OCI-LY1 (cell line): ENCODE results near the gene COL23A1.

Experiments used
- H2AFZ ChIP-seq: fragments of 200-600 bp; sonication (generic), shearing (Covaris generic); 2 replicates; pipeline ENCODE4 v1.6.0; 2014; ENCODE audit warnings: antibody characterized with exemption, mild to moderate bottlenecking, low read length
- H3F3A ChIP-seq: fragments of 200-600 bp; sonication (generic), shearing (Covaris generic); 2 replicates; pipeline ENCODE4 v1.6.0; 2014; ENCODE audit warnings: mild to moderate bottlenecking, antibody characterized with exemption, low read length, moderate library complexity; ENCODE audit not compliant: insufficient read depth
- H3K27ac ChIP-seq: fragments of 200-600 bp; sonication (generic); 2 replicates; pipeline ENCODE4 v1.5.1; 2014; ENCODE audit warnings: low read length, mixed run types, mild to moderate bottlenecking, low read depth; ENCODE audit not compliant: poor library complexity, severe bottlenecking
- H3K27me3 ChIP-seq: fragments of 200-600 bp; sonication (generic); 2 replicates; pipeline ENCODE4 v1.6.0; 2014; ENCODE audit warnings: antibody characterized with exemption, mild to moderate bottlenecking, low read length, moderate library complexity; ENCODE audit not compliant: insufficient read depth
- H3K36me3 ChIP-seq: fragments of 200-600 bp; sonication (generic); 2 replicates; pipeline ENCODE4 v1.6.1; 2014; ENCODE audit warnings: mild to moderate bottlenecking, antibody characterized with exemption, low read length, moderate library complexity, mixed read lengths; ENCODE audit not compliant: insufficient read depth
- H3K4me1 ChIP-seq: fragments of 200-600 bp; sonication (generic); 2 replicates; pipeline ENCODE4 v1.5.1; 2014; ENCODE audit warnings: mild to moderate bottlenecking, low read length, moderate library complexity; ENCODE audit not compliant: insufficient read depth, severe bottlenecking
- H3K4me2 ChIP-seq: fragments of 200-600 bp; sonication (generic), shearing (Covaris generic); 2 replicates; pipeline ENCODE4 v1.6.1; 2014; ENCODE audit warnings: low read length
- H3K4me3 ChIP-seq: fragments of 200-600 bp; sonication (generic); 2 replicates; pipeline ENCODE4 v1.5.1; 2014; ENCODE audit warnings: low read length, low read depth, mild to moderate bottlenecking, mixed read lengths; ENCODE audit not compliant: poor library complexity, severe bottlenecking
- H3K79me2 ChIP-seq: fragments of 200-600 bp; shearing (Covaris generic); 2 replicates; pipeline ENCODE4 v1.6.1; 2016; ENCODE audit warnings: mixed run types, low read length, mixed read lengths; ENCODE audit not compliant: insufficient read depth
- H3K9ac ChIP-seq: fragments of 200-600 bp; sonication (generic), shearing (Covaris generic); 2 replicates; pipeline ENCODE4 v1.6.1; 2014; ENCODE audit warnings: mild to moderate bottlenecking, low read length, mixed read lengths
- H3K9me2 ChIP-seq: fragments of 200-600 bp; sonication (generic), shearing (Covaris generic); 2 replicates; pipeline ENCODE4 v1.6.1; 2014; ENCODE audit warnings: low read depth, mild to moderate bottlenecking, low read length, mixed read lengths
- H3K9me3 ChIP-seq: fragments of 200-600 bp; shearing (Covaris generic); 2 replicates; pipeline ENCODE4 v1.6.1; 2014; ENCODE audit warnings: low read length, mixed read lengths
- H4K20me1 ChIP-seq: fragments of 200-600 bp; sonication (generic), shearing (Covaris generic); 2 replicates; pipeline ENCODE4 v1.6.0; 2016; ENCODE audit warnings: mild to moderate bottlenecking, low read length; ENCODE audit not compliant: insufficient read depth
- CTCF ChIP-seq: fragments of 200-600 bp; sonication (generic), shearing (Covaris generic); IDR thresholded peaks from 2 replicates; pipeline ENCODE4 v1.5.1; 2017; ENCODE audit warnings: mild to moderate bottlenecking, antibody characterized with exemption, low read length, moderate library complexity, mixed read lengths
- EZH2 ChIP-seq: fragments of 200-600 bp; sonication (generic), shearing (Covaris generic); IDR thresholded peaks from 2 replicates; pipeline ENCODE4 v1.8.0; 2017; ENCODE audit warnings: borderline replicate concordance, mixed run types, mild to moderate bottlenecking, antibody characterized with exemption, low read length, moderate library complexity, mixed read lengths

COL23A1 gene

DNA sequence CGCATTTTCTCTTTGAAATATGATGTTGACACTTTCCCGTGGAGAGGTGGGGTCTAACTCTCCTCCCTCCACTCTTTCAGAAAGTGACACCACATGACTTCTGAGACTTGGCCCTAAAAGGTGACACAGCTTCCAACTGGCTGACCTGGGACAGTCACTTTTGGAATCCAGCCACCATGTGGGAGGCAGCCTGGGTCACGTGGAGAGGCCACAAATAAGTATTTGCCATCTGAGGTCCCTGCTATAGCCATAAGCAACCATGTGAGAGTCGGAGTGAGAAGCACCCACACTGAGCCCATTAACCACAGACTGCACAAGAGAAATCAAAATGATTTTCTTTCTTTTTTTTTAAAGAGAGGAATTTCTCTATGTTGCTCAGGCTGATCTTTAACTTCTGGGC, 353.5 kb downstream of the COL23A1 start:
- no peak overlapping the region for H3K4me2 ChIP-seq
- no peaks in the 10 kb centered on the region for H3K9me2 ChIP-seq
- no peak overlapping the region for H3K9ac ChIP-seq
- H3K27ac ChIP-seq = no peak overlapping the region
- no peaks in the 10 kb centered on the region for H3K9me3 ChIP-seq
- peaks cover 26% of the 10 kb centered on the region for H3K4me1 ChIP-seq
- H3K79me2 ChIP-seq = peaks cover 3% of the 10 kb centered on the region
- H3K27me3 ChIP-seq = no peaks in the 10 kb centered on the region
- no peaks in the 10 kb centered on the region for H4K20me1 ChIP-seq
- no peaks in the 10 kb centered on the region for H3K36me3 ChIP-seq
- no peak overlapping the region for H2AFZ ChIP-seq
- H3F3A ChIP-seq = 0 out of 2 replicates have a peak, but pooled peaks cover 3% of the 10 kb centered on the region
- TF ChIP-seq CTCF = no peak
- no peak for TF ChIP-seq EZH2
- no peak overlapping the region for H3K4me3 ChIP-seq

DNA sequence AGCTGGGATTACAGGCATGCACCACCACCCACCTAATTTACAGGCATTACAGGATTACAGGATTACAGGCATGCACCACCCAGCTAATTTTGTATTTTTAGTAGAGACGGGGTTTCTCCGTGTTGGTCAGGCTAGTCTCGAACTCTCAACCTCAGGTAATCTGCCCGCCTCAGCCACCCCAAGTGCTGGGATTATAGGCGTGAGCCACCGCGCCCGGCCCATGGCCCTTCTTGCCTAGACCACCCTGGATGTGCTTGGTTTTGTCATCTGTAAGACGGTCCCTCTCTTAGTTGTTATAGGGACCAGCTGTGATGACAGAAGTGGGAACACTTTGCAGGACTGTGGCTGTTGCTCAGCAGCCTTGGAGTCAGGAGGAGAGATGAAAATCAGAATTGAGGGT, 354.1 kb downstream of the COL23A1 start:
- Histone ChIP-seq H3K79me2 (peaks cover 7% of the 10 kb centered on the region), H3K9me2 (no peaks in the 10 kb centered on the region), H3K9me3 (no peaks in the 10 kb centered on the region), H3K4me3 (no peak overlapping the region), H3K27me3 (no peaks in the 10 kb centered on the region), H3K4me2 (no peak overlapping the region), H3K4me1 (peaks cover 31% of the 10 kb centered on the region), H2AFZ (no peak overlapping the region), H3K27ac (no peak overlapping the region), H3F3A (0 out of 2 replicates have a peak, but pooled peaks cover 3% of the 10 kb centered on the region), H4K20me1 (no peaks in the 10 kb centered on the region), H3K36me3 (peaks cover 3% of the 10 kb centered on the region; the same call in 1 of the 2 replicates), H3K9ac (no peak overlapping the region)
- TF ChIP-seq CTCF = no peak
- no peak for TF ChIP-seq EZH2

GRCh38 chr5:178235588-178235974, 354.6 kb downstream of the COL23A1 start:
- Histone ChIP-seq H3K9me2 (no peaks in the 10 kb centered on the region), H3K36me3 (peaks cover 8% of the 10 kb centered on the region; the same call in 1 of the 2 replicates)

More at GRCh38 chr5:178235588-178235974, 354.6 kb downstream of the COL23A1 start:
- Histone ChIP-seq H3K27ac (no peak overlapping the region), H2AFZ (no peak overlapping the region), H3K4me1 (peaks cover 32% of the 10 kb centered on the region), H3K79me2 (peaks cover 7% of the 10 kb centered on the region), H3K9me3 (no peaks in the 10 kb centered on the region), H3K4me2 (no peak overlapping the region), H4K20me1 (no peaks in the 10 kb centered on the region), H3F3A (0 out of 2 replicates have a peak, but pooled peaks cover 3% of the 10 kb centered on the region), H3K9ac (no peak overlapping the region), H3K27me3 (no peaks in the 10 kb centered on the region), H3K4me3 (no peak overlapping the region)
- no peak for TF ChIP-seq EZH2
- TF ChIP-seq CTCF = no peak
